Tibial nerve (tissue), 4 donors: Measurements from ENCODE around the gene ZNF335. TPM values are rescaled to one million over a fixed set of nuclear protein-coding genes. Genes with fewer than 3 reads are reported as not detected.

Experiments
- DNase-seq, 2 donors: peaks; one replicate each; pipeline ENCODE4 v3.0.0-alpha.2; 2019; ENCODE audit warnings: low spot score in 2 of 2
- H3K27ac ChIP-seq, 4 donors: fragments of 200-600 bp; sonication (generic) in 3 of 4; one replicate each; pipeline ENCODE4 v1.5.1; 2017 to 2019; ENCODE audit warnings: mild to moderate bottlenecking in 1 of 4
- H3K27me3 ChIP-seq, 2 donors: fragments of 200-600 bp; sonication (generic) in 1 of 2; one replicate each; pipeline versions ENCODE4 v1.5.1 to v1.6.0; 2017 to 2019
- H3K36me3 ChIP-seq, 3 donors: fragments of 200-600 bp; sonication (generic); one replicate each; pipeline ENCODE4 v1.5.1; 2018 to 2019
- H3K4me1 ChIP-seq, 4 donors: fragments of 200-600 bp; sonication (generic) in 3 of 4; one replicate each; pipeline ENCODE4 v1.5.1; 2017 to 2019
- H3K4me3 ChIP-seq, 4 donors: fragments of 200-600 bp; sonication (generic) in 3 of 4; one replicate each; pipeline ENCODE4 v1.5.1; 2017 to 2019; ENCODE audit warnings: mild to moderate bottlenecking in 1 of 4, moderate library complexity in 1 of 4
- H3K9me3 ChIP-seq, 4 donors: fragments of 200-600 bp; sonication (generic) in 3 of 4; one replicate each; pipeline ENCODE4 v1.5.1; 2017 to 2019
- EP300 ChIP-seq, 2 donors: sonication (generic); formaldehyde crosslinking; IDR thresholded peaks; one replicate each; pipeline ENCODE4 v1.6.1; 2017; ENCODE audit warnings: antibody characterized with exemption in 2 of 2, mild to moderate bottlenecking in 1 of 2
- POLR2A ChIP-seq, 2 donors: fragments of 450-650 bp; IDR thresholded peaks; one replicate each; pipeline ENCODE4 v1.6.1; 2017; ENCODE audit warnings: antibody characterized with exemption in 2 of 2, mild to moderate bottlenecking in 2 of 2, moderate library complexity in 2 of 2
- WGBS, 2 donors: methylation state at CpG; one replicate each; pipeline ENCODE4 v1.1.5; 2018; 5-methylcytosine and 5-hydroxymethylcytosine counted together
- total RNA-seq, 4 donors: library from RNA; depleted of rRNA; stranded (reverse); fragments of >200 nt; gene quantifications; one replicate each; pipeline ENCODE4 v1.1.0, GENCODE V29; 2016
- TF ChIP-seq, protein P1 (sequence below), 5 experiments: fragments of 200-600 bp in 3 of 5; fragments of 450-650 bp in 2 of 5; sonication (generic) in 3 of 5; IDR thresholded peaks; one replicate each; pipeline ENCODE4 v1.5.1; 2016 to 2019; ENCODE audit warnings: antibody characterized with exemption in 5 of 5, mild to moderate bottlenecking in 3 of 5, moderate library complexity in 2 of 5

ZNF335 gene
- total RNA-seq, 4 donors from 2014 or later = 24.3 to 42.3 (median 28.6) TPM

DNA sequence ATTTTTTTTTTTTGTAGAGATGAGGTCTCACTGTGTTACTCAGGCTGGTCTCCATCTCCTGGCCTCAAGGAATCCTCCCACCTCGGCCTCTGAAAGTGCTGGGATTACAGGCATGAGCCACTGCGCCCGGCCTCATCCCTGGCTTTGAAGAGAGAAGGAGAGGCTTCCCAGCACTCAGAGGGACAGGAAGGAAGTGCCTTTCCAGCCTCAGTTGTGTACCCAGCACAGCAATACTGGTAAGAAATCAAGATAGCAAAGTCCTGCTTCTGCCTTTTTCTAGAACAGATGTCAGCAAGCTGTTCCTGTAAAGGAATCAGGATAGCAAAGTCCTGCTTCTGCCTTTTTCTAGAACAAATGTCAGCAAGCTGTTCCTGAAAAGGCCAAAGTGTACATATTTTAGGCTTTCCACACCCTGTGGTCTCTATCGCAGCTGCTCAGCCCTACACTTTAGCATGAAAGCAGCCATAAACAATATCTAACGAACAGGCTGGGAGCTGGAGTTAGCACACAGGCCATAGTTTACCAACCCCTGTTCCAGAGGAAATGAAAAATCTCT is 53.7 kb downstream of the ZNF335 start:
- 57 to 65% methylated on average over 5 of the region's 5 CpGs for WGBS, 2 donors
- Histone ChIP-seq H3K36me3 (no peaks in the 10 kb centered on the region), H3K27ac (peak overlapping the region; percentile 42 to 90 (median 76)), H3K4me3 (no peak overlapping the region), H3K4me1 (peaks cover 0 to 38% (median 18%) of the 10 kb centered on the region in 4 donors), H3K9me3 (no peaks in the 10 kb centered on the region), H3K27me3 (no peaks in the 10 kb centered on the region)
- TF ChIP-seq POLR2A (IDR thresholded peaks at IDR 0.05) (no peak), EP300 (IDR thresholded peaks at IDR 0.05) (no peak)
- TF ChIP-seq, protein P1, sequence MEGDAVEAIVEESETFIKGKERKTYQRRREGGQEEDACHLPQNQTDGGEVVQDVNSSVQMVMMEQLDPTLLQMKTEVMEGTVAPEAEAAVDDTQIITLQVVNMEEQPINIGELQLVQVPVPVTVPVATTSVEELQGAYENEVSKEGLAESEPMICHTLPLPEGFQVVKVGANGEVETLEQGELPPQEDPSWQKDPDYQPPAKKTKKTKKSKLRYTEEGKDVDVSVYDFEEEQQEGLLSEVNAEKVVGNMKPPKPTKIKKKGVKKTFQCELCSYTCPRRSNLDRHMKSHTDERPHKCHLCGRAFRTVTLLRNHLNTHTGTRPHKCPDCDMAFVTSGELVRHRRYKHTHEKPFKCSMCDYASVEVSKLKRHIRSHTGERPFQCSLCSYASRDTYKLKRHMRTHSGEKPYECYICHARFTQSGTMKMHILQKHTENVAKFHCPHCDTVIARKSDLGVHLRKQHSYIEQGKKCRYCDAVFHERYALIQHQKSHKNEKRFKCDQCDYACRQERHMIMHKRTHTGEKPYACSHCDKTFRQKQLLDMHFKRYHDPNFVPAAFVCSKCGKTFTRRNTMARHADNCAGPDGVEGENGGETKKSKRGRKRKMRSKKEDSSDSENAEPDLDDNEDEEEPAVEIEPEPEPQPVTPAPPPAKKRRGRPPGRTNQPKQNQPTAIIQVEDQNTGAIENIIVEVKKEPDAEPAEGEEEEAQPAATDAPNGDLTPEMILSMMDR (IDR thresholded peaks at IDR 0.05) = no peak
- no peak for DNase-seq

DNA sequence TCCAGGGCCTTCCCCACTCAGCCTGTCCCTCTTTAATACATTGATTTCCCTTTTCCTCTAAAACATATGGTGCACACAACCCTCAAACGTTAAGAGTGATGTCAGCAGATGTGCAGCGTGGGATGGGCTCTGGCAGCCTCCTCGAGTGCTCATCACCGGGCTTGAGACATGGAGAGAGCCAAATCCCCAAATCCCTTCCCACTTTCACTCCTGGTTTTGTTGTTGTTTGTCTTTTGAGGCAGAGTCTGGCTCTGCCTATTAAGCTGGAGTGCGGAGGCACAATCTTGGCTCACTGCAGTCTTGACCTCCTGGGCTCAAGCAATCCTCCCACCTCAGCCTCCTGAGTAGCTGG is 54.2 kb downstream of the ZNF335 start:
- Histone ChIP-seq H3K4me1 (peaks cover 0 to 40% (median 18%) of the 10 kb centered on the region in 4 donors), H3K4me3 (no peak overlapping the region), H3K9me3 (no peaks in the 10 kb centered on the region), H3K27me3 (no peaks in the 10 kb centered on the region), H3K27ac (peak overlapping the region; percentile 42 to 90 (median 68)), H3K36me3 (no peaks in the 10 kb centered on the region)
- peak in 1 of 2 donors; percentile 39 for DNase-seq
- WGBS, 2 donors = 39 to 50% methylated on average over 5 of the region's 5 CpGs
- TF ChIP-seq, protein P1 (IDR thresholded peaks at IDR 0.05) = no peak
- TF ChIP-seq EP300 (IDR thresholded peaks at IDR 0.05) (no peak), POLR2A (IDR thresholded peaks at IDR 0.05) (no peak)

DNA sequence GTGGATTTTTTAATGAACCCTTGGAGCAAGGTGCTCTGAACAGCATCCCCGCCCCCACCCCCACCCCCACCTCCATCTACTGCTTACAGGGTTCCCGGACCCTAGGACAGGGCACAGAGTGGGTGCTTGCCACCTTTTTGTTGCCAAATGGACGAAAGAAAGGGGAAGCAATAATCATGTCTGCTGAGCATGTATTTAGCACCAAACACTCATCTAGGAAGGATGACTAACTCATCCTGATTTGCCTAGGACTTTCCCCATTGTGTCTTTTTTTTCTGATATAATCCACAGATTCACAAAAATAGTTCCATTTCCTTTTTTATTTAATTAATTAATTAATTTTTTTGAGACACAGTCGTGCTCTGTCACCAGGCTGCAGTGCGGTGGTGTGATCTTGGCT is 58.9 kb downstream of the ZNF335 start:
- H3K27ac ChIP-seq = peak overlapping the region in 1 of 4 donors; percentile 24
- peaks cover 0 to 41% (median 14%) of the 10 kb centered on the region in 4 donors for H3K4me1 ChIP-seq
- no peaks in the 10 kb centered on the region for H3K27me3 ChIP-seq
- DNase-seq = no peak
- TF ChIP-seq EP300 (IDR thresholded peaks at IDR 0.05) = no peak
- TF ChIP-seq POLR2A (IDR thresholded peaks at IDR 0.05) = no peak
- TF ChIP-seq, protein P1 (IDR thresholded peaks at IDR 0.05) = no peak
- peaks cover 0 to 6% (median 0%) of the 10 kb centered on the region in 3 donors for H3K36me3 ChIP-seq
- no peak overlapping the region for H3K4me3 ChIP-seq
- no peaks in the 10 kb centered on the region for H3K9me3 ChIP-seq
- 49 to 59% methylated on average over 5 of the region's 5 CpGs for WGBS, 2 donors

- Histone ChIP-seq H3K4me1 (peaks cover 0 to 33% (median 11%) of the 10 kb centered on the region in 4 donors), H3K4me3 (peak overlapping the region; percentile 40 to 72 (median 56)), H3K27ac (peak overlapping the region; percentile 55 to 97 (median 86)), H3K27me3 (no peaks in the 10 kb centered on the region), H3K36me3 (peaks cover 0 to 14% (median 0%) of the 10 kb centered on the region in 3 donors), H3K9me3 (no peaks in the 10 kb centered on the region)
- WGBS, 2 donors = 12 to 22% methylated on average over 4 of the region's 4 CpGs
- DNase-seq = no peak
- TF ChIP-seq, protein P1 (IDR thresholded peaks at IDR 0.05) = no peak
- TF ChIP-seq POLR2A (IDR thresholded peaks at IDR 0.05) (no peak), EP300 (IDR thresholded peaks at IDR 0.05) (no peak)
Observed at GRCh38 chr20:45912344-45912682, 59.7 kb downstream of the ZNF335 start.

- Histone ChIP-seq H3K4me3 (peak within 1 kb of the TSS; percentile 40 to 72 (median 56)), H3K36me3 (peaks cover 0 to 15% (median 0%) of the 10 kb centered on the region in 3 donors), H3K4me1 (peaks cover 0 to 30% (median 9%) of the 10 kb centered on the region in 4 donors), H3K27me3 (no peaks in the 10 kb centered on the region), H3K9me3 (no peaks in the 10 kb centered on the region), H3K27ac (peak within 1 kb of the TSS; percentile 71 to 97 (median 86))
- DNase-seq = peak; percentile 58 to 60
- WGBS, 2 donors = 0 to 1% methylated on average over 43 to 48 of the region's 58 CpGs
- TF ChIP-seq EP300 (IDR thresholded peaks at IDR 0.05) = peak in 1 of 2 donors; percentile 36
- TF ChIP-seq, protein P1 (IDR thresholded peaks at IDR 0.05) = no peak
- TF ChIP-seq POLR2A (IDR thresholded peaks at IDR 0.05) = peak in 1 of 2 donors; percentile 37
Observed at GRCh38 chr20:45911486-45912343, 60.3 kb downstream of the ZNF335 start, which contains the start of gene PLTP. TSS of gene PLTP (minus strand) at chr20:45912155. CDS start at chr20:45911452, 703 bp downstream.
